Adrenal gland (tissue), 5 donors: ENCODE measurements around the gene VWA1.

Experiments
- POLR2A ChIP-seq, 2 donors: fragments of 450-650 bp; IDR thresholded peaks; one replicate each; pipeline ENCODE4 v1.6.1; 2017; ENCODE audit warnings: antibody characterized with exemption in 2 of 2, mild to moderate bottlenecking in 2 of 2, moderate library complexity in 1 of 2
- TF ChIP-seq, protein P1 (sequence below), 6 experiments: fragments of 450-650 bp in 4 of 6; fragments of 200-600 bp in 2 of 6; sonication (generic) in 1 of 6; IDR thresholded peaks; 1 replicate in 5 of 6; 2 replicates in 1 of 6; pipeline versions ENCODE4 v1.5.1 to v1.8.0; 2016 to 2021; ENCODE audit warnings: antibody characterized with exemption in 6 of 6, mild to moderate bottlenecking in 2 of 6, moderate library complexity in 1 of 6
- donor health status: DM: no; HTN: no; CAD: no.

DNA sequence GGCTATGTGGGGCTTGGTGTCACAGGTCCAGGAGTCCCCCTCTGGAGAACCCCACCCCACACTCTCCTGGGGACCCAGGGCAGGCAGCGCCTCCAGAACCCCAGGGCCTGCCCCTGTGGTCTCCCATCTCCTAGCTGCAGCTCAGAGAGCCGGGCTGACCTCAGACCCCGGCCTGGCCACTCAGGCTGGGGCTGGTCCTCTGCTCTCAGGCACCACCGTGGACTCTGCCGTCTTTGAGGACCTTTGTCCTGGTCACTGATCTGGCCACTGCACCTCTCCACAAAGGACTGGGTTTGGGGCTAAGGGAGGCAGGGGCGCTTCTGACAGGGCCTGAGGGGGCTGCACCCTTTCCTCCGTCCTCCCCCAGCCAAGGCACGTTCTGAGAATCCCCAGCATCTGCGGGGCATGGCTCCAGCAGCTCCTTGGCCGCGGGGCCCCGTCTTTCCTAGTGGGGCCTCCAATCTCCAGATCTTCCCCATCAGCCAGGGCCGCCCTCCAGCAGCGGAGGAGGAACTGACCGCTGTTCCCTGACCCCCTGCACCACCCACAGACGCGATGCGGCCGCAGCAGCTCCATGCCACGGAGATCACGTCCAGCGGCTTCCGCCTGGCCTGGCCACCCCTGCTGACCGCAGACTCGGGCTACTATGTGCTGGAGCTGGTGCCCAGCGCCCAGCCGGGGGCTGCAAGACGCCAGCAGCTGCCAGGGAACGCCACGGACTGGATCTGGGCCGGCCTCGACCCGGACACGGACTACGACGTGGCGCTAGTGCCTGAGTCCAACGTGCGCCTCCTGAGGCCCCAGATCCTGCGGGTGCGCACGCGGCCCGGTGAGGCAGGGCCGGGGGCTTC, 3.3 kb downstream of the VWA1 start:
- TF ChIP-seq, protein P1, sequence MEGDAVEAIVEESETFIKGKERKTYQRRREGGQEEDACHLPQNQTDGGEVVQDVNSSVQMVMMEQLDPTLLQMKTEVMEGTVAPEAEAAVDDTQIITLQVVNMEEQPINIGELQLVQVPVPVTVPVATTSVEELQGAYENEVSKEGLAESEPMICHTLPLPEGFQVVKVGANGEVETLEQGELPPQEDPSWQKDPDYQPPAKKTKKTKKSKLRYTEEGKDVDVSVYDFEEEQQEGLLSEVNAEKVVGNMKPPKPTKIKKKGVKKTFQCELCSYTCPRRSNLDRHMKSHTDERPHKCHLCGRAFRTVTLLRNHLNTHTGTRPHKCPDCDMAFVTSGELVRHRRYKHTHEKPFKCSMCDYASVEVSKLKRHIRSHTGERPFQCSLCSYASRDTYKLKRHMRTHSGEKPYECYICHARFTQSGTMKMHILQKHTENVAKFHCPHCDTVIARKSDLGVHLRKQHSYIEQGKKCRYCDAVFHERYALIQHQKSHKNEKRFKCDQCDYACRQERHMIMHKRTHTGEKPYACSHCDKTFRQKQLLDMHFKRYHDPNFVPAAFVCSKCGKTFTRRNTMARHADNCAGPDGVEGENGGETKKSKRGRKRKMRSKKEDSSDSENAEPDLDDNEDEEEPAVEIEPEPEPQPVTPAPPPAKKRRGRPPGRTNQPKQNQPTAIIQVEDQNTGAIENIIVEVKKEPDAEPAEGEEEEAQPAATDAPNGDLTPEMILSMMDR (IDR thresholded peaks at IDR 0.05): no peak
- no peak for TF ChIP-seq POLR2A (IDR thresholded peaks at IDR 0.05)
